ENCODE data around the gene SHH. TPM values are rescaled to one million over a fixed set of nuclear protein-coding genes. Genes with fewer than 3 reads are reported as not detected.

SHH gene
- total and polyA plus RNA-seq, 5 donors: not detected

DNA sequence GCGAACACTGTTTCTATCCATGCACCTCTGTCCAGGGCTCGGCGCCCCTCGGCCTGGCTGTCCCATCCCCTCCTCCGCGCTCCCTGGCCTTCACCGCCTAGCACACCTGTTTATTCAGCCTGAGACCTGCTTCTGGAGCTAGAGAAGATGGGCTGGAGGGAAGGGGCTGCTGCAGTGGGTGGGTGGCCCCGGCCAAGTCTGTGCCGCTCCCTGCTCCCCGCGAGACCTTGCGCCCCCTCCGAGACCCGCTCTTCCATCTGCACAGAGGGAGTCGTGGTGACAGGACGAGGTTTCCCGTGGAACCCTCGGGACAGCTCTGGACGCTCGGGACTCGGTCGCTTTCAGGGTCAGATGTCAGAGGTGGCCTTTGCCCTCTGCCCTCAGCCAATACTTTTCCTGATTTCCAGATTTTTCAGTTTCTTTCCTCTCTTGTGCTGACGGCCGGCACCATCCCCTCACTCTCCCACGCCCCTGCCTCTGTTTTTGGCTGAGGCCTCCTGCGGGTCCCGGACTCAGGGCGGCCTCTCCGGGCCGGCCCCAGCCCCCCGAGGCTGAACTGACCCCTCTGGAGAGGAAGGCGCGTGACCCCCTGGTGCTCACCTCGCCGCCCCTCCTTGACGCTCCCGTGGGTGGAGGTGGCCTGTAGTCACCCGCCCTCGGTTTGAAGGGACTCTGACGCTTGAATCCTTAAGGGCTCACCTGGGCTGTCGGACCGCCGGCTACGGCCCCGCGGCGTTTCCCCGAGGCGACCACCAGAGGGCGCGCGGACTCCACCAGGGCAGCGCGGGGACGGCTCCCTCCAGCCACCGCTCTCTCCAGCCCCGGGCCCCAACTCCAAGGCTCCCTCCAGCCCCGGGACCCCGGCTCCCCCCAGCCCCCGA, 15.6 kb downstream of the SHH start:
- no peak overlapping the region for H3K27ac ChIP-seq (ENCODE audit: low read length)
- intact Hi-C loops (cut with DNase I): loop anchor here (2.0 to 10.0 kb wide), 5 partner anchors 676 to 1026 kb away; no protein-coding TSS in a partner anchor
- ATAC-seq (peak; percentile 50 to 77), DNase-seq (peak; percentile 50 to 86 (median 81))
- H3K4me3 ChIP-seq (ENCODE audit: low read length): no peak overlapping the region
- WGBS: 24% methylated on average over 60 of the region's 60 CpGs
- H3K4me1 ChIP-seq (ENCODE audit: control insufficient read depth, insufficient read depth, low read length): no peaks in the 10 kb centered on the region
- no peaks in the 10 kb centered on the region for H3K9me3 ChIP-seq (ENCODE audit: control insufficient read depth, low read length)
- H3K27me3 ChIP-seq (ENCODE audit: control insufficient read depth, insufficient read depth): no peaks in the 10 kb centered on the region

DNA sequence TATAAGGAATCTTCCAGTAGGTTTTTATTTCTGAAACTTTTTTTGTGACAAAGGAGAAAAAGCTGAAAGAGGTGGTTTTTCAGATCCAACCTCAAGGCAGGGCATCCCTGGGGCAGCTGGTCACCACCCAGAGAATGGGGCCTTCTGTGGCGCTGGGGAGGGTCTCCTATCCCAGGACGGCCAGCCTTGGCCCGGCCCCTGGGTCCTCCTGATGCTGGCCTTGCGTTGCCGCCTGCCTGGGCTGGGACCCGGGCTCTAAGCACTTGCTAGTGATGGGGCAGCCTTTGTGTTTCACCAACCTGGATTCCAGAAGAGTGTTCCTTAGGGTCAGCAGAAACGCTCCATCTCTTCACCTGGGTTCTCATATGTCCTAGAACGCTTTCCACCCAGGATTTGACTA, 16.3 kb downstream of the SHH start:
- Histone ChIP-seq H3K4me3 (ENCODE audit: low read length) (no peak overlapping the region), H3K4me1 (ENCODE audit: control insufficient read depth, insufficient read depth, low read length) (no peaks in the 10 kb centered on the region), H3K27ac (ENCODE audit: low read length) (no peak overlapping the region), H3K9me3 (ENCODE audit: control insufficient read depth, low read length) (no peaks in the 10 kb centered on the region), H3K27me3 (ENCODE audit: control insufficient read depth, insufficient read depth) (no peaks in the 10 kb centered on the region)
- intact Hi-C loops (cut with DNase I): loop anchor here (2.0 to 10.0 kb wide), 5 partner anchors 676 to 1026 kb away; no protein-coding TSS in a partner anchor
- DNase-seq (peak in 1 of 3 donors; percentile 52), ATAC-seq (no peak)
- WGBS: 77% methylated on average over 8 of the region's 8 CpGs

DNA sequence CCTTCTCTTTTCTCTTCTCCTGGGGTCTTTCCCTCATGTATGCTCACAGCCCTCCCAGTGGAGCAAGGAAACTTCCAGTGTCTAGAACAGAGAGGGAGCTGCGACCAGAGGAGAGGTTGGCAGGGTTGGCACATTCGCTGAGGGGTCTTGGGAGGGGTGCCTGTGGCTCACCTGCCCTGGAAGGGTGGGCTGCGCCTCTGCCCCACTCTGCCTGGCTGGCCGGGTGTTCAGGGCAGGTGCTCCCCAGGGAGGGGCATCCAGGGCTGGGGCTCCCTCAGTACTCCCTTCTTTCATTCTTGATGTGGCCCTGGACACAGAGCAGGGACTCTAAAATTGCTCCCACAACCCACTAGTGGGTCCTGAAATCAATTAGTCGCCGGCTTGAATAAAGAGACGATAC, 16.9 kb downstream of the SHH start:
- intact Hi-C loops (cut with DNase I): loop anchor here in 3 of 4 donors (5.0 to 10.0 kb wide), 4 partner anchors 677 to 1027 kb away; no protein-coding TSS in a partner anchor
- DNase-seq: peak in 1 of 3 donors; percentile 29
- WGBS: 84% methylated on average over 7 of the region's 7 CpGs
- no peak overlapping the region for H3K27ac ChIP-seq (ENCODE audit: low read length)
- no peaks in the 10 kb centered on the region for H3K27me3 ChIP-seq (ENCODE audit: control insufficient read depth, insufficient read depth)
- H3K9me3 ChIP-seq (ENCODE audit: control insufficient read depth, low read length): no peaks in the 10 kb centered on the region
- no peaks in the 10 kb centered on the region for H3K4me1 ChIP-seq (ENCODE audit: control insufficient read depth, insufficient read depth, low read length)
- H3K4me3 ChIP-seq (ENCODE audit: low read length): no peak overlapping the region
- no peak for ATAC-seq

DNA sequence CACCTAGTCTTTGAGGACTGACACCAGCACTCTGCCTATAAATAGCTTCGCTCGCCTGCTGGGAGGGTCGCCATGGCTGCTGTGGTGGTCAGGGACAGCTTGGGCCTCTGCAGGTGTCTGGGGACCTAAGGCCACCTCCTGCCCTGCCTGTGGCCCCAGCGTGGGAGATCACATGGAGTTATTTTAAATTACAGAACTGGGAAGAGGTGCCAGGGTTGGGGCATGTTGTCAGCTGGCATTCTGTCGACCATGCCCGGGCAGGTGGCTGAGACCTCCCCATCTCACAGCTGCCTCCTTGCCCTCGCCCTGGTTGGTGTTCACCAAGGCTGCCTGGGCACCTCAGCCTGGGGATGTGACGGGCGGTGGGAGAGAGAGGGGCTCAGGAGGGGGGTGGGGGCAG, 18.1 kb downstream of the SHH start:
- intact Hi-C loops (cut with DNase I): loop anchor here in 1 of 4 donors (10.0 kb wide), 1 partner anchor 1021 kb away; no protein-coding TSS in a partner anchor
- Histone ChIP-seq H3K9me3 (ENCODE audit: control insufficient read depth, low read length) (no peaks in the 10 kb centered on the region), H3K27me3 (ENCODE audit: control insufficient read depth, insufficient read depth) (no peaks in the 10 kb centered on the region), H3K4me1 (ENCODE audit: control insufficient read depth, insufficient read depth, low read length) (no peaks in the 10 kb centered on the region), H3K4me3 (ENCODE audit: low read length) (no peak overlapping the region), H3K27ac (ENCODE audit: low read length) (no peak overlapping the region)
- WGBS: 80% methylated on average over 9 of the region's 9 CpGs
- no peak for ATAC-seq
- DNase-seq: peak in 1 of 3 donors; percentile 5

DNA sequence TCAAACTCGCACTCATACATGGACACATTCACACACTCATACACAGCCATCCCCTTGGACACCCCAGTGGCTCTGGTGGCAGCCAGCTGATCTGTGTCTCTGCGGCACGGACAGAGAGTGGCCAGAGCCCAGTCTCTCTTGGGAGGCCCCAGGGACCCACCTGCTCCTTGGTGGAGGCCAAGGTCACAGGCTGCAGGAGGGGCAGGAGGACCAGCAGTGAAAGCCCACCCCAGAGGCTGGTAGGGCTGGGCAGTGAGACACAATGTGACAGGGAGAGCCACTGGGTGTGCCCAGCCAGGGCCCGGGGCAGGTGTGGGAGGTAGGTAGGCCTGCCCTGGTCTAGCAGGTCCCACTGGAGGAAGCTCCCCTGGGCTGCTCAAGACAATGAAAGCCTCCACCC, 18.5 kb downstream of the SHH start:
- intact Hi-C loops (cut with DNase I): loop anchor here in 1 of 4 donors (10.0 kb wide), 1 partner anchor 1021 kb away; no protein-coding TSS in a partner anchor
- 80% methylated on average over 4 of the region's 4 CpGs for WGBS

DNA sequence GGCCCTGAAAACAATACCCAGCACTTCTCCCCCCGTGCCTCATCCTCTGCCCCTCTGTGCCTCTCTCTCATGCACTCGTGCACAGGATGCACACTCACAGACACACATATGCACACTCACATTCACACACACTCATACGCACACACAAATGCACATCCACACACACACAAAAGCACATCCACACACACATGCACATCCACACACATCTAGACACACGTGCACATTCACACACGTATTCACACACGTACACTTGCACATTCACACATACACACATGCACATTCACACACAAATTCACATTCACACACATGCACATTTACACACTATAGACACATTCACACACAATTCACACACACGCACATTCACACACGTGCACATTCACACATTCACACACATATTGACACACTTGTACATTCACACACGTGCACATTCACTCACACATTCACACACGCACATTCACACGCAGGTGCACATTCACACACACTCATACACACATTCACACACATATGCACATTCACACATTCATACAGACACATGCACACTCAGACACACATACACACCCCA, 19.2 kb downstream of the SHH start:
- Histone ChIP-seq H3K27ac (ENCODE audit: low read length) (no peak overlapping the region), H3K4me1 (ENCODE audit: control insufficient read depth, insufficient read depth, low read length) (no peaks in the 10 kb centered on the region), H3K9me3 (ENCODE audit: control insufficient read depth, low read length) (no peaks in the 10 kb centered on the region), H3K4me3 (ENCODE audit: low read length) (no peak overlapping the region), H3K27me3 (ENCODE audit: control insufficient read depth, insufficient read depth) (no peaks in the 10 kb centered on the region)
- no peak for DNase-seq
- ATAC-seq: no peak
- intact Hi-C loops (cut with DNase I): loop anchor here in 1 of 4 donors (10.0 kb wide), 1 partner anchor 1022 kb away; no protein-coding TSS in a partner anchor
- WGBS: 85% methylated on average over 11 of the region's 11 CpGs

More for the DNA sequence above, 18.5 kb downstream of the SHH start:
- ATAC-seq: no peak
- no peaks in the 10 kb centered on the region for H3K9me3 ChIP-seq (ENCODE audit: control insufficient read depth, low read length)
- H3K4me3 ChIP-seq (ENCODE audit: low read length): no peak overlapping the region
- no peaks in the 10 kb centered on the region for H3K27me3 ChIP-seq (ENCODE audit: control insufficient read depth, insufficient read depth)
- no peak overlapping the region for H3K27ac ChIP-seq (ENCODE audit: low read length)
- peak in 2 of 3 donors; percentile 1 to 27 for DNase-seq
- H3K4me1 ChIP-seq (ENCODE audit: control insufficient read depth, insufficient read depth, low read length): no peaks in the 10 kb centered on the region

DNA sequence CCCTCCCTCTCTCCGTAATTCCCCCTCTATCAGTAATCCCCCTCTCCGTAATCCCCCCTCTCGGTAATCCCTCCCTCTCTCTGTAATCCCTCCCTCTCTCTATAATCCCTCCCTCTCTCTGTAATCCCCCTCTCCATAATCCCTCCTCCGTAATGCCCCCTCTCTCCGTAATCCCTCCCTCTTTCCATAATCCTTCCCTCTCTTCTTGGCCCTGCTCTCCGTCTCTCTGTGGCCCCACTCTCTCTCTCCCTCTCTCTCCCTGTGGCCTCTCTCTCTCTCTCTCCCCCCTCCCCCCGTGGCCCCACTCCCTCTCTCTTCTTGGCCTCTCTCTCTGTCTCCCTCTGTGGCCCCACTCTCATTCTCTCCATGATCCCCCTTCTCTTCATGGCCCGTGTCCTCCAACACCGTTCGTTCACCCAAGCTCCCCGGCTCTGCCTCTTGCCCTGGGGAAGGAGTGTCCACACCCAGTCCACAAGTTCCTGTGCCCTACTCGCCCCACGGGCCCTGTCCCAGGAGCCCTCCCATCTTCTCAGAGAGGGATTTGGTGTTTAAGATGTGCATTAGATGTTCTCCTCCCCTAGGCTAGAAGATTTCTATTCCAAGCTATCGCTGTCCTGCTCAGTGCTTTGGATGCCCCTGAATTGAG, 19.8 kb downstream of the SHH start:
- Histone ChIP-seq H3K27me3 (ENCODE audit: control insufficient read depth, insufficient read depth) (no peaks in the 10 kb centered on the region), H3K4me3 (ENCODE audit: low read length) (no peak overlapping the region), H3K27ac (ENCODE audit: low read length) (no peak overlapping the region), H3K4me1 (ENCODE audit: control insufficient read depth, insufficient read depth, low read length) (no peaks in the 10 kb centered on the region), H3K9me3 (ENCODE audit: control insufficient read depth, low read length) (no peaks in the 10 kb centered on the region)
- intact Hi-C loops (cut with DNase I): loop anchor here in 1 of 4 donors (10.0 kb wide), 1 partner anchor 1022 kb away; no protein-coding TSS in a partner anchor
- peak in 1 of 3 donors; percentile 2 for DNase-seq
- no peak for ATAC-seq
- WGBS: 89% methylated on average over 14 of the region's 14 CpGs

DNA sequence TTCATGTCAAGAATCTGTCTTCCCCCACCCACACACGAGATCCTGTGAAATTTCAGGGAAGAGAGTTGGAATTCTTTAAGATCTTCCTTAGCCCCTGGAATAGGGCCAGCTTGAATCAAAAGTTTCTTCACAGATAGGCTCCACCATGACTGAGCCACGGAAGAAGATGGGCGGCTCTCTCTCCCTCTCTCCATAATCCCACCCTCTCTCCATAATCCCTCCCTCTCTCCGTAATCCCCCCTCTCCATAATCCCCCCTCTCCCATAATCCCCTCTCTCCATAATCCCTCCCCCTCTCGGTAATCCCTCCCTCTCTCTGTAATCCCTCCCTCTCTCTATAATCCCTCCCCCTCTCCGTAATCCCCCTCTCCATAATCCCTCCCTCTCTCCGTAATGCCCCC, 20.4 kb downstream of the SHH start:
- H3K4me3 ChIP-seq (ENCODE audit: low read length): no peak overlapping the region
- no peak overlapping the region for H3K27ac ChIP-seq (ENCODE audit: low read length)
- intact Hi-C loops (cut with DNase I): loop anchor here in 1 of 4 donors (10.0 kb wide), 1 partner anchor 1023 kb away; no protein-coding TSS in a partner anchor
- WGBS: 75% methylated on average over 6 of the region's 7 CpGs
- no peak for ATAC-seq
- DNase-seq: no peak
- no peaks in the 10 kb centered on the region for H3K9me3 ChIP-seq (ENCODE audit: control insufficient read depth, low read length)
- no peaks in the 10 kb centered on the region for H3K27me3 ChIP-seq (ENCODE audit: control insufficient read depth, insufficient read depth)
- no peaks in the 10 kb centered on the region for H3K4me1 ChIP-seq (ENCODE audit: control insufficient read depth, insufficient read depth, low read length)

DNA sequence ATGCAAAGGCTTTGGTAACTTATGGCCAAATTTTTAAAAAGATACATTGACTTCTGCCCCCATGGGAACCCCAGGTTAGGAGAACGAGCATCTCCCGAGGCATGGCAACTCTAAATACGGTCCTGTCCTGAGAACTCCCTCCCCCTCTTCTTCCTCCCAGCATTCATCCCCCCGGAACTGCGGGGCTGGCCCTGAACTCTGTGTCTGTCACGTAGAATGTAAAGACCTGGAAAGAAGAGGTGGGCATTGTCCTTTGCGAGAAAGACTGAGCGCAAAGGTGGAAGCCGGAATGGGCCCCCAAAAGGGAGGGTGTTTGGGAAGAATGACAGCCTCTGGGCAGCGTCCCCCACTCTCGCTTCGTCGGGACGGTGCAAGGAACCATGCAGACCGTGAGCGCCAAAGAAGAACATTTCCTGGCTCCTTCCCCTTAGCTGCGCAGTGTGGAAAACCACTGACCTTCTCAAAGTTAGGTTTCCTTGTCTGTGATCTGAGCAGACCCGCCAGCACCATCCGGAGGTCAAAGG, 21.0 kb downstream of the SHH start:
- ATAC-seq (no peak), DNase-seq (peak in 1 of 3 donors; percentile 3)
- no peaks in the 10 kb centered on the region for H3K27me3 ChIP-seq (ENCODE audit: control insufficient read depth, insufficient read depth)
- no peaks in the 10 kb centered on the region for H3K9me3 ChIP-seq (ENCODE audit: control insufficient read depth, low read length)
- WGBS: 80% methylated on average over 19 of the region's 19 CpGs
- intact Hi-C loops (cut with DNase I): loop anchor here in 1 of 4 donors (10.0 kb wide), 1 partner anchor 1024 kb away; no protein-coding TSS in a partner anchor
- no peak overlapping the region for H3K4me3 ChIP-seq (ENCODE audit: low read length)
- H3K4me1 ChIP-seq (ENCODE audit: control insufficient read depth, insufficient read depth, low read length): no peaks in the 10 kb centered on the region
- H3K27ac ChIP-seq (ENCODE audit: low read length): no peak overlapping the region

DNA sequence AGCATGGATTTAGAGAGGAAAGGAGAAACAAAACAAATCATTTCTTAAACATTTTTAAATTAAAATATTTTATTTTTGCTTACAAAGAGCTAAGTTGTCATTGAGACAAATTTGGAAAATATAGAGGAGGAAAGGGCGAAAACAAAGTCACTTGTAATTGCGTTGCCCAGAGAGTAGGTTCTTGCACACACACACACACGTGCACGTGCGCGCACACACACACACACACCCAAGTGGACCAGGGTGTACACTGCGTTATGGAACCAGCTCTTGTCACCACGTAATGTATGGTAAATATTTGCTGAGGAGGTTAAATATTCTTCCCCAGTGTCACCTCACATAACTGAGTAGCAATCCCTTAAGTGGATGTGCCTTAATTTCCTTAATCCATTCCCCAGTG, 21.6 kb downstream of the SHH start:
- 68% methylated on average over 8 of the region's 8 CpGs for WGBS
- Histone ChIP-seq H3K27ac (ENCODE audit: low read length) (no peak overlapping the region), H3K4me1 (ENCODE audit: control insufficient read depth, insufficient read depth, low read length) (no peaks in the 10 kb centered on the region), H3K27me3 (ENCODE audit: control insufficient read depth, insufficient read depth) (no peaks in the 10 kb centered on the region), H3K4me3 (ENCODE audit: low read length) (no peak overlapping the region), H3K9me3 (ENCODE audit: control insufficient read depth, low read length) (no peaks in the 10 kb centered on the region)
- no peak for DNase-seq
- ATAC-seq: no peak
- intact Hi-C loops (cut with DNase I): loop anchor here in 1 of 4 donors (10.0 kb wide), 1 partner anchor 1024 kb away; no protein-coding TSS in a partner anchor

Measured in right cardiac atrium (tissue), 5 donors.